RWPE2 (cell line): Measurements from ENCODE around the gene NCR1.
A peak's percentile ranks its signal among the peaks of the same experiment; 100 is the strongest.

ENCODE experiments used
- ATAC-seq: fragments of 200-7000 bp; cut with Tn5 transposase; 3 replicates; pipeline ENCODE4 v1.9.1; 2021; ENCODE audit warnings: low read depth
- DNase-seq: peaks from one replicate; pipeline ENCODE4 v3.0.0-alpha.2; 2020; ENCODE audit warnings: low spot score
- H3K27ac ChIP-seq: fragments of 450-650 bp; 2 replicates; pipeline ENCODE4 v1.5.1; 2017; ENCODE audit warnings: mild to moderate bottlenecking; ENCODE audit not compliant: poor library complexity, severe bottlenecking
- H3K27me3 ChIP-seq: fragments of 250-450 bp; sonication (Bioruptor Pico); 2 replicates; pipeline ENCODE4 v1.5.1; 2021; ENCODE audit warnings: mild to moderate bottlenecking, moderate library complexity; ENCODE audit not compliant: insufficient read depth, poor library complexity, severe bottlenecking
- H3K36me3 ChIP-seq: fragments of 250-450 bp; sonication (Bioruptor Pico); 2 replicates; pipeline ENCODE4 v1.5.1; 2020; ENCODE audit warnings: low read depth, mild to moderate bottlenecking, moderate library complexity
- H3K4me1 ChIP-seq: fragments of 250-450 bp; sonication (Bioruptor Pico); 2 replicates; pipeline ENCODE4 v1.5.1; 2021; ENCODE audit warnings: mild to moderate bottlenecking, moderate library complexity; ENCODE audit not compliant: insufficient read depth, poor library complexity, severe bottlenecking
- H3K4me3 ChIP-seq: fragments of 250-450 bp; sonication (Bioruptor Pico); 2 replicates; pipeline ENCODE4 v1.5.1; 2021; ENCODE audit warnings: mild to moderate bottlenecking, moderate library complexity; ENCODE audit not compliant: severe bottlenecking
- H3K9me3 ChIP-seq: fragments of 250-450 bp; sonication (Bioruptor Pico); 2 replicates; pipeline ENCODE4 v1.5.1; 2021; ENCODE audit warnings: mild to moderate bottlenecking, moderate library complexity; ENCODE audit not compliant: severe bottlenecking
- TF ChIP-seq, protein P1 (sequence below): fragments of 450-650 bp; IDR thresholded peaks from one replicate; pipeline ENCODE4 v1.5.1; 2017; ENCODE audit warnings: mild to moderate bottlenecking, moderate library complexity; ENCODE audit not compliant: poor library complexity, severe bottlenecking

Gene NCR1

DNA sequence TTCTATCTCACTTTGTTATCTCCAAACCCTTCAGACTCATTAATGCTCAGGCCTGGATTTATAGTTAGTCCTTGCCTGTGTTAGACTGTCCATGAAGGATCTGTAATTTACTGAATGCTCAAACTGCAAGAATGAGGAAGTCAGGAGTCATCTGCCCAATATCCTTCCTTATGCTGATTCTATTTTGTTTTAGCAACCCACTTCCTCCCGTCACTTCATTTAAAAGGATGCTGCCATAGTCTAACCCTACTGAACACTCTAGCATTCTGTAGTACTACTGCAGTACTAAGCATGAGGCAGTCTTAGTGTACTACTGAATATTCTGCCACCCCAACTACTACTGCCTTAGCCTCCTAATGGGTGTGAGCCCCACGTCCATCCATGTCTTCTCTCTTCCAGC, 30.4 kb upstream of the NCR1 start:
- Histone ChIP-seq H3K4me3 (no peak overlapping the region), H3K9me3 (no peaks in the 10 kb centered on the region), H3K4me1 (no peaks in the 10 kb centered on the region), H3K27me3 (no peaks in the 10 kb centered on the region), H3K36me3 (no peaks in the 10 kb centered on the region), H3K27ac (no peak overlapping the region)
- ATAC-seq (no peak), DNase-seq (no peak)
- TF ChIP-seq, protein P1, sequence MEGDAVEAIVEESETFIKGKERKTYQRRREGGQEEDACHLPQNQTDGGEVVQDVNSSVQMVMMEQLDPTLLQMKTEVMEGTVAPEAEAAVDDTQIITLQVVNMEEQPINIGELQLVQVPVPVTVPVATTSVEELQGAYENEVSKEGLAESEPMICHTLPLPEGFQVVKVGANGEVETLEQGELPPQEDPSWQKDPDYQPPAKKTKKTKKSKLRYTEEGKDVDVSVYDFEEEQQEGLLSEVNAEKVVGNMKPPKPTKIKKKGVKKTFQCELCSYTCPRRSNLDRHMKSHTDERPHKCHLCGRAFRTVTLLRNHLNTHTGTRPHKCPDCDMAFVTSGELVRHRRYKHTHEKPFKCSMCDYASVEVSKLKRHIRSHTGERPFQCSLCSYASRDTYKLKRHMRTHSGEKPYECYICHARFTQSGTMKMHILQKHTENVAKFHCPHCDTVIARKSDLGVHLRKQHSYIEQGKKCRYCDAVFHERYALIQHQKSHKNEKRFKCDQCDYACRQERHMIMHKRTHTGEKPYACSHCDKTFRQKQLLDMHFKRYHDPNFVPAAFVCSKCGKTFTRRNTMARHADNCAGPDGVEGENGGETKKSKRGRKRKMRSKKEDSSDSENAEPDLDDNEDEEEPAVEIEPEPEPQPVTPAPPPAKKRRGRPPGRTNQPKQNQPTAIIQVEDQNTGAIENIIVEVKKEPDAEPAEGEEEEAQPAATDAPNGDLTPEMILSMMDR = no peak

DNA sequence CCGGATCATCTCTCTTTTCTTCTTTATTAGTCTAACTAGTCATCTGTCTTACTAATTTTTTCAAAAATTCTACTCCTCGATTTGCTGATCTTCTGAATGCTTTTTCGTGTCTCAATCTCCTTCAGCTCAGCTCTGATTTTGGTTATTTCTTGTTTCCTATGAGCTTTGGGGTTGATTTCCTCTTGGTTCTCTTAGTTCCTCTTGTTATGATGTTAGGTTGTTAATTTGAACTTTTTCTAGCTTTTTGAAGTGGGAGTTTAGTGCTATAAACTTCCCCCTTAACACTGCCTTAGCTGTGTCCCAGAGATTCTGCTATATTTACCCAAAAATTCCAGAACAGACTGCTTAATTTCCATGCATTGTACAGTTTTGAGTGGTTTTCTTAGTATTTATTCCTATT, 28.5 kb upstream of the NCR1 start:
- Histone ChIP-seq H3K36me3 (no peaks in the 10 kb centered on the region), H3K27ac (no peak overlapping the region), H3K9me3 (no peaks in the 10 kb centered on the region), H3K4me1 (no peaks in the 10 kb centered on the region), H3K4me3 (no peak overlapping the region), H3K27me3 (peaks cover 5% of the 10 kb centered on the region)
- DNase-seq = no peak
- TF ChIP-seq, protein P1 = no peak
- no peak for ATAC-seq

DNA sequence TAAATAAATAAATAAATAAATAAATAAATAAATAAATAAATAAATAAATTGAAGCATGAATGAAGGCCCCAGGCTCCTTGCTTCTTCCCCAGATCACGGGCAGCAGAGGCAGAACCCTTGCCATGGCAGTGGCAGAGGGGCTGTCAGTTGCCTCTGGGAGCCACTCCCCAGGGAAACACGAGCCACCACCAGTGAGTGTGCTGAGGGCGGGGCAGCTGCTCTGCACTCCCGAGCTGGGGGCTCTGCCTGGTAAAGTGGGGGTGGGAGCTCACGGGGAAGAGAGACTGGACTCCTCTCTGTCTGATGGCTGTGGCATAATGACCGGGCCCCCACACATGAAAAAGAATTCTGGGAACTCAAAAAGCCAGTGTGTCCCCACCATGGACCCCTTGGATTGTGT, 24.1 kb upstream of the NCR1 start:
- no peak overlapping the region for H3K4me3 ChIP-seq
- H3K36me3 ChIP-seq = no peaks in the 10 kb centered on the region
- no peaks in the 10 kb centered on the region for H3K4me1 ChIP-seq
- TF ChIP-seq, protein P1 = no peak
- H3K9me3 ChIP-seq = no peaks in the 10 kb centered on the region
- H3K27ac ChIP-seq = no peak overlapping the region
- DNase-seq (no peak), ATAC-seq (no peak)
- H3K27me3 ChIP-seq = peaks cover 5% of the 10 kb centered on the region

DNA sequence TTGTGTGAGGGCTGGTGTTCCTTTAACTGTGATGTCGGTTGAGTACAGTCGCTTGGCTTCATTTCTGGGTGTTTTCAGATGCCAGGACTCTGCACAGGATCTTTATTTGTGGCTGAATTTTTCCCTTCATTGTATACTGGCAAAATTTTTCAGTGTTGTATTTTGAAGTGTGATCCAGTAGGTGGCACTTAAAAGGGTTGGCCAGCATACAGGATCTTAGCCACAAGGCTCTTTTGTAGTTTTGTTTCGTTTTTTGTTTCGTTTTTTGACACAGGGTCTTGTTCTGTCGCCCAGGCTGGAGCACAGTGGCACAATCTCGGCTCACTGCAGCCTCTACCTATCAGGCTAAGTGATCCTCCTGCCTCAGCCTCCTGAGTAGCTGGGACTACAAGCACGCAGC, 23.2 kb upstream of the NCR1 start:
- DNase-seq (no peak), ATAC-seq (no peak)
- no peaks in the 10 kb centered on the region for H3K4me1 ChIP-seq
- H3K27ac ChIP-seq = no peak overlapping the region
- peaks cover 5% of the 10 kb centered on the region for H3K27me3 ChIP-seq
- H3K36me3 ChIP-seq = no peaks in the 10 kb centered on the region
- no peak overlapping the region for H3K4me3 ChIP-seq
- H3K9me3 ChIP-seq = no peaks in the 10 kb centered on the region
- TF ChIP-seq, protein P1 = peak; percentile 23

DNA sequence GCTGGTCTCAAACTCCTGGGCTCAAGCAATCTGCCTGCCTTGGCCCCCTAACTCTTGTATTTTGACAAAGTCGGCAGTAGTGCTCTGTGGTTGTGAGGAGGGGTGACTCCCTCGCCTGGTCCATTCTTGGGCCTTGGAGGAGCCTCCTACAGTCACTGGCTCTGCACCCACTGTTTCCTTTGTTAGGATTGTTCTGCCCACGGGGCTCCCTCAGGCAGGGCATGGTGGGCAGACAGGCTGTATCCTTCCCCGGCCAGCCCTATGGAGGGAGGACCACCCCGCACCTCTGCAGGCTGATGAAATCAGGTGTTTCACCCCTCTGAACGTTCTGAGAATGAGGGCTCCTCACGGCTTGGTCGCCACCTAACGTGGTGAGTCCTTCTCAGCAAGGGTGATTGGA, 22.7 kb upstream of the NCR1 start:
- DNase-seq = no peak
- no peak for ATAC-seq
- Histone ChIP-seq H3K4me3 (no peak overlapping the region), H3K36me3 (no peaks in the 10 kb centered on the region), H3K27ac (no peak overlapping the region), H3K9me3 (no peaks in the 10 kb centered on the region), H3K4me1 (no peaks in the 10 kb centered on the region), H3K27me3 (peaks cover 5% of the 10 kb centered on the region)
- TF ChIP-seq, protein P1 = no peak
